Muscle of leg (tissue), 11 donors: Measurements from ENCODE around the gene DSTN. TPM values are rescaled to one million over a fixed set of nuclear protein-coding genes. Genes with fewer than 3 reads are reported as not detected.

Experiments
- DNase-seq: peaks from one replicate; pipeline ENCODE4 v3.0.0; 2013
- H3K27ac ChIP-seq: one replicate; pipeline ENCODE4 v1.5.1; 2013; ENCODE audit warnings: mild to moderate bottlenecking, low read length, control low read depth
- H3K27me3 ChIP-seq: one replicate; pipeline ENCODE4 v1.6.1; 2013; ENCODE audit warnings: low read length; ENCODE audit not compliant: control insufficient read depth, insufficient read depth
- H3K36me3 ChIP-seq: one replicate; pipeline ENCODE4 v1.6.1; 2013; ENCODE audit warnings: low read length; ENCODE audit not compliant: control insufficient read depth, insufficient read depth
- H3K4me1 ChIP-seq: one replicate; pipeline ENCODE4 v1.6.1; 2013; ENCODE audit warnings: low read length; ENCODE audit not compliant: control insufficient read depth, insufficient read depth
- H3K4me3 ChIP-seq: one replicate; pipeline ENCODE4 v1.5.1; 2013; ENCODE audit warnings: low read length, control low read depth
- H3K9me3 ChIP-seq: replicated peaks from 2 replicates; pipeline ENCODE4 v1.6.1; 2013; ENCODE audit warnings: low read depth, low read length; ENCODE audit not compliant: control insufficient read depth
- WGBS: methylation state at CpG from one replicate; pipeline ENCODE4 v1.1.5; 2013; ENCODE audit warnings: missing lambda C conversion rate; ENCODE audit not compliant: insufficient coverage; 5-methylcytosine and 5-hydroxymethylcytosine counted together
- polyA plus RNA-seq, 8 donors: library from polyadenylated mRNA; unstranded; fragments of 120-200 nt; gene quantifications; one replicate each; pipeline versions ENCODE4 v1.2.1 to v1.2.3, GENCODE V29; 2013; ENCODE audit warnings: inconsistent platforms in 1 of 8, low replicate concordance in 1 of 8; ENCODE audit not compliant: insufficient read length in 8 of 8, insufficient read depth in 1 of 8
- total RNA-seq: library from RNA; stranded (reverse); fragments of 120-200 nt; gene quantifications from one replicate; pipeline ENCODE4 v1.2.4, GENCODE V29; 2013

Gene DSTN
- total and polyA plus RNA-seq, 9 donors, result 145 to 256 (median 243) TPM

DNA sequence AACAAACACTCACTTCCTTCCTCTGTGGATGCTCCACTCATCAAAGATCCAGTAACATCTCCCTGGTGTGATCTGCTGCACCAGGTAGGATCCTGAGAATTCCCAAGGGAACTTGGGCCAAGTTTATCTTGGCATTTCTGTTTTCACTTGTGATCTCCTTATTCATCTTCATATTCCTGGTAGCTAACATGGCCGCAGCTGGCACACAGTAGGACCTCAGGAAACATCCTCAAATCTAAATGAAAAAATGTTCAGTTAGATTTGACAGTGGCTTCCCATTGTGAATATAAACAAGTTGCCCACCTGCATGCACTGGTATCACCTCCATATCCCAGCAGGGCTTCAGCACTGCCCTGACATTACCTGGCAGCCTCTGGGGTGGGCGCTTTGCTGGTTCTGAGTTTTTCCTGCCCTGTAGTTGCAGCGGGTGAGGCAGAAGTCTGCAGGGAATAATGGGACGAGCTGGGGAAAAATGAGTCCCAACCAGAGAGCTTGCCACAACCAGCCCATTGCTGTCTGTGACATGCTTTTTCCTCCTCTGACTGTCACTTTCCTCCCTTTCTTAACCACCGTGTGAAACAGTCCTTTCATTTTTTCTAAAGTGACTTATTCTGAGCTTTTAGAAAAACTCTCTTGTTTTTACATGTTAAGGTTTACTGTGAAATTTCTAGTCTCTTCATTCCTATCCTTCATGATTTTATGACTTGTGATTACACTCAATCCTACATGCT is 9.4 kb upstream of the DSTN start:
- no peak overlapping the region for H3K27ac ChIP-seq
- no peak for DNase-seq
- no peaks in the 10 kb centered on the region for H3K9me3 ChIP-seq
- no peak overlapping the region for H3K4me3 ChIP-seq
- no peaks in the 10 kb centered on the region for H3K36me3 ChIP-seq
- WGBS, result 100% methylated on average over 1 of the region's 5 CpGs
- peaks cover 16% of the 10 kb centered on the region for H3K4me1 ChIP-seq
- no peaks in the 10 kb centered on the region for H3K27me3 ChIP-seq

DNA sequence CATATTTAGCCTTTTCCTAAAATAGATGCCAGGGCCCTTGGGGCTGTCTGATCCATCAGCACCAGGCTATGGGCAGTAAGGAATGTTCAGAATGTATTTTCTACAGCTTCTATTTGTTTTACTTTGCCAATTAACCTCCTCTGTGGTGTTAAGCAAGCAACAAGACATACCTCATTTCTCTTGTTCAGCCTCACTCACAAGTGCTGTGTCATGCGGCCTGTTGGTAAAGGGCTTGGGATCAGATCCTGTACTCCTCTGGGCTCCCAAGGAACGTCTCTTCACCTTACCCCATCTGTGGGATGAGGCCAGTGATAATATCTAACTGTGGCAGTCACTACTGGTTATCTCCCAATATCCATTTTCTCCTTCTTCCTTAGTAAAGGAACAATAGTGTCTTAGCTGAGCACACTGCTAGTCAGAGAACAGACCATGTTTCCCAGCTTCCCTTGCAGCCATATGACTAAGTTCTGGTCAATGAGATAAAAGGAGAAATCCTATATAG is 7.0 kb upstream of the DSTN start:
- no peaks in the 10 kb centered on the region for H3K9me3 ChIP-seq
- H3K36me3 ChIP-seq, result no peaks in the 10 kb centered on the region
- no peaks in the 10 kb centered on the region for H3K27me3 ChIP-seq
- WGBS, result no CpG with 5 or more reads among the region's 2 CpGs
- DNase-seq, result no peak
- H3K4me3 ChIP-seq, result no peak overlapping the region
- no peak overlapping the region for H3K27ac ChIP-seq
- H3K4me1 ChIP-seq, result peaks cover 8% of the 10 kb centered on the region

DNA sequence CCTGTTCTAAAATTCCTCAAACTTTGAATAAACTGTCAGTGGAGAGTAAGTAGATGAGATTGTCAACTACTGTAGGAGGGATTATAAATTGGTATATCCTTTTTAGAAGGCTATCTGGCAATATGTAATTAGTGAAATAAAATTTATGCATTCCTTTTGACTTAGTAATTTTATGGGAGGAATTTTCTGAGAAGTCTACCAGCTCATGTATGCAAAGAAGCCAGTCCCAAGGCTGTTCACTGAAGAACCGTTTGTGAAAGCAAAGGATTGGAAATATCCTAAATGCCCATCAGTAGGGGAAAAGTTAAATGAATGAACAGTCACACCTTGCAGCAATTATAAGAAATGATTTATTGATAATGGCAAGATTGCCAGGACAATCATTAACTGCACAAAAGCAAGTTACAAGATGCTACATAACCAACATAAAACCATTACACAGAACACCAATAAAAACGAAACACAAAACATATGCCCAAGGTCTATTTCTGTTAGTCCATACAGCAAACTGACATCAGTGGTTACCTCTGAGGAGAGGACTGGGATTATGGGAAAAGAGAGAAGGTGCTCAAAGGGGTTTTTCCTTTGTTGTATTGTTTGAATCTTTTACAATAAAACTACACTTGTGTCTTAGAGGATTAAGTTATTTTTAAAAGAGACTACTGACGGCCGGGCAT is 4.6 kb upstream of the DSTN start:
- no peak for DNase-seq
- H3K27me3 ChIP-seq, result no peaks in the 10 kb centered on the region
- peaks cover 14% of the 10 kb centered on the region for H3K4me1 ChIP-seq
- H3K4me3 ChIP-seq, result no peak overlapping the region
- H3K9me3 ChIP-seq, result no peaks in the 10 kb centered on the region
- 20% methylated on average over 1 of the region's 4 CpGs for WGBS
- no peaks in the 10 kb centered on the region for H3K36me3 ChIP-seq
- no peak overlapping the region for H3K27ac ChIP-seq

DNA sequence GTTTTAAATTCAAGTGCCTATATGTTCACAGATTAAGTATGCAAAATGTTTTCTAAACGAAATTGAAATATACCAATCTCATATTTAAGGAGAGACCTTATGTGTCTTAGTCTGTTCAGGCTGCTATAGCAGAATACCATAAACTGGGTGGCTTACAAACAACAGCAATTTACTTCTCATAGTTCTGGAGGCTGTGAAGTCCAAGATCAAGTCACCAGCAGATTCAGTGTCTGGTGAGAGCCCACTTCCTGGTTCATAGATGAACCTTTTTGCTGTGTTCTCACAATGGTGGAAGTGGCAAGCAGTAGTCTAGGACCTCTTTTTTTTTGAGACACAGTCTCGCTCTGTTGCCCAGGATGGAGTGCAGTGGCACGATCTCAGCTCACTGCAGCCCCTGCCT is 3.5 kb upstream of the DSTN start:
- 100% methylated on average over 2 of the region's 3 CpGs for WGBS

DNA sequence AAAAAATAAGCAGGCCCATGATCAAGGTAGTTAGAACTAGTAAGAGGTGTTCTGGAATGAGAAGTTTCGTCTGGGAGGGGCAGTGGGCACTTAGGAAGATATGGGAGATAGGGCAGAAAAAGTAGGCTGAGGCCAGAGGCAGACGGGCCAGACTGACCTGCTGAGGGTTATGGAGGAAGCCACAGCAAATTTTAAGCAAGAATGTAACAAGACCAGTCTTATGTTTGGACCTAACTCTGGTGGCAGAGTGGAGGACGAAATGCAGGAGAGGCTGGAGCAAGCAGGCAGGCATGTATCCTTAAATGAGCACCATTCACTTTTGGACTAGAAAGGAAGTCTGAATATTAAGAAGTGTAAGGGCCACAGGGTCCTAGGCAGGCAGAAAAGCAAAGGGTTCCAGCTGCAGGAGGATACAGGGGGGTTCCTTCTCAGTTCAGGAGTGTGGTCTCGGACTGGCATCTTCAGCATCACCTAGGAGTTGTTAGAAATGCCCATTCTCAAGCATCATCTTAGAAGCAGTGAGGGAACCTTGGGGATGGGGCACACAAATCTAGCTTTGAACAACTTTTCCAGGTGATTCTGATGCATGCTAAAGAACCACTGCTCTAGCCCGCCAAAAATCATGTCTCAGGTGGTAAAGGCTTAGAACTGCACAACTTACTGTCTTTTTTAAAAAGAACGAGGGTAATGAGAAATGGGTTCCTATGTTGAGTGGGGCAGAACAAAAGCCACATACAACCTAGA is 1.7 kb upstream of the DSTN start:
- Histone ChIP-seq H3K27me3 (no peaks in the 10 kb centered on the region), H3K9me3 (no peaks in the 10 kb centered on the region), H3K4me1 (peaks cover 14% of the 10 kb centered on the region), H3K36me3 (no peaks in the 10 kb centered on the region), H3K27ac (peak overlapping the region; percentile 95), H3K4me3 (peak overlapping the region; percentile 88)
- DNase-seq, result peak; percentile 18
- WGBS, result 90% methylated on average over 3 of the region's 6 CpGs

More for the DNA sequence above, 3.5 kb upstream of the DSTN start:
- DNase-seq, result no peak
- Histone ChIP-seq H3K36me3 (no peaks in the 10 kb centered on the region), H3K27me3 (no peaks in the 10 kb centered on the region), H3K27ac (no peak overlapping the region), H3K9me3 (no peaks in the 10 kb centered on the region), H3K4me1 (peaks cover 14% of the 10 kb centered on the region), H3K4me3 (no peak overlapping the region)

DNA sequence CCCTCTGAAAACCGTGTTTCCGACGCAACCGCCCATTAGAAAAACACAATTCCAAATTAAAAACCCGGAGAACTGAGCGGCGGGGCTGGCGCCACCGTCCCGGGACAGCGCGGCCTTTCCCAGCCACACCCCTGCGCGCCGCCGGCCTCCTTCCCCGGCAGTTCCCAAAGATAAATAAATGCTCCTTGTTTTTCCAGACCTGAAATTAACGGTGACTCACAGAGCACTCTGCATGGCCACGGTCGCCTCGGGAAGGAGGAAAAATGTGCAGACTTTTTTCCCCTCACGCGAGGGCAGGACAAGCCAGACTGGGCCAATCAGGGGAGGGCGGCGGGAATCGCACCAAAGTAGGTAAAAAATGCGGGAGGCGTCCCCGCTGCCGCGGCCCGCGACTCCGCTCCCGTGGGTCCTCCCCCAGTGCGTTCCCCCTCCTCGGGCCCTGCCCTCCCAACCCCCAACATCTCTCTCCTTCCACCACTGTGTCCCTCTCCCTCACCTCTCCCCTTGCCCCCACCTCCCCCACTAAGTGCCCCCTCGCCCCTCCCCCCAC is 828 bp upstream of the DSTN start:
- no peaks in the 10 kb centered on the region for H3K36me3 ChIP-seq
- peaks cover 17% of the 10 kb centered on the region for H3K4me1 ChIP-seq
- H3K27ac ChIP-seq, result peak overlapping the region; percentile 95
- H3K27me3 ChIP-seq, result no peaks in the 10 kb centered on the region
- H3K9me3 ChIP-seq, result no peaks in the 10 kb centered on the region
- WGBS, result 0% methylated on average over 27 of the region's 38 CpGs
- H3K4me3 ChIP-seq, result peak overlapping the region; percentile 88
- peak; percentile 93 for DNase-seq

DNA sequence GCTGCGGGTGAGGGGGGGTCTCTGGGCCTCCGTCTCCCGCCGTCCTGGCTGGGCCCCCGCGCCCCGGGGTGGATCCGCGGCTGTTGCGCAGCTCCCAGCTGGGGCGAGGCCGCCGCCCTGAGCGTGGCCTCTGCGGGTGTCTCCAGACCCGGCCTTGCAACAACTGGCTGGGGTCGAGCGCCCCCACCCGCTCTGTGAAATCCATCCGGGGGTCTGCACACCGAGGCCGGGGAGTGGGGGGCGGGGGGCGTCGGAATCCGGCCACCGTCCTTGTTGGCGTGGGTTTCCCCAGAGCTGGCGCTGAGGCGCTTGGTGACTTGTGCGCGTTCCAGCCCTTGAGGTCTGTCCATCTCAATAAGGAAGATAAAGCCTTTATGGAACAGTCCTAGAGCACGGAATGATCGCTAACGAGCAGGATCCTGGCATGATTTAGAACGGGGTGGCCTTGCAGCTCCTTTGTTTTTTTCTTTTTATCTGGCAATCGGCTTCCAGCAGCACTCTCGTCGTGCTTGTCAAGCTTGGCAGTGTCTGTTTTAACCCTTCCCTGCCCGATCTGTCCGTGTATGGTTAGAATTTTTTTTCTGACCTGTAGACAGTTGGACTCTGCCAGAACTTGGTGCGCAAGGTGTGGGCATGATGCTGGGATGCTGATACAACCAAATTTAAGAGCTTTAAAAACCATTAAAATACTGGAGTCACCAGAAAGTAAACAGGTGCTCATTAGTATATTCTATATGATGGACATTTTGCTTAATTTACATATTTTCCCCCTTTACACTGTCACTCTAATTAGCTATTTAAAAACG is 675 bp downstream of the DSTN start:
- H3K4me3 ChIP-seq, result peak overlapping the region; percentile 88
- peak overlapping the region; percentile 95 for H3K27ac ChIP-seq
- no peaks in the 10 kb centered on the region for H3K27me3 ChIP-seq
- H3K36me3 ChIP-seq, result peaks cover 2% of the 10 kb centered on the region
- peaks cover 17% of the 10 kb centered on the region for H3K4me1 ChIP-seq
- WGBS, result 1% methylated on average over 33 of the region's 43 CpGs
- no peaks in the 10 kb centered on the region for H3K9me3 ChIP-seq
- DNase-seq, result peak; percentile 79

DNA sequence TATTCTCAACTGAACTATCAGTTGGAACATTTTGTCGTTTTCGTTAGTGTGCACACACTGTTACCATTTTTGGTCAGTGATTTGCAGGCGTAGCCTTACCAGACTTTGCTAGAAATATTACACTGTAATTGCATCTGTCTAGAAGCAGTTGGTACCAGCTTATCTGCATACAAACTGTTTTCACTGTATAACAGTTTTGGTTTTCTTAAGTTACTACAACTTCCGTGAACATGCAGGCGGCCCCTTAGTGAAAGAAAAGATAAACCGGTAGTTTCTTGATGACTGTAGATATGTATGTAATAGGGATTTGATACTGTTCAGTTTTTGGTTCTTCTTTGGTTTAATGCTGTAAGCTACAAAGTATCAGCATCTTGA is 1.3 kb downstream of the DSTN start:
- no peaks in the 10 kb centered on the region for H3K27me3 ChIP-seq
- peaks cover 17% of the 10 kb centered on the region for H3K4me1 ChIP-seq
- H3K4me3 ChIP-seq, result peak overlapping the region; percentile 88
- no peaks in the 10 kb centered on the region for H3K9me3 ChIP-seq
- peak; percentile 25 for DNase-seq
- peak overlapping the region; percentile 95 for H3K27ac ChIP-seq
- WGBS, result no CpG with 5 or more reads among the region's 6 CpGs
- peaks cover 2% of the 10 kb centered on the region for H3K36me3 ChIP-seq

DNA sequence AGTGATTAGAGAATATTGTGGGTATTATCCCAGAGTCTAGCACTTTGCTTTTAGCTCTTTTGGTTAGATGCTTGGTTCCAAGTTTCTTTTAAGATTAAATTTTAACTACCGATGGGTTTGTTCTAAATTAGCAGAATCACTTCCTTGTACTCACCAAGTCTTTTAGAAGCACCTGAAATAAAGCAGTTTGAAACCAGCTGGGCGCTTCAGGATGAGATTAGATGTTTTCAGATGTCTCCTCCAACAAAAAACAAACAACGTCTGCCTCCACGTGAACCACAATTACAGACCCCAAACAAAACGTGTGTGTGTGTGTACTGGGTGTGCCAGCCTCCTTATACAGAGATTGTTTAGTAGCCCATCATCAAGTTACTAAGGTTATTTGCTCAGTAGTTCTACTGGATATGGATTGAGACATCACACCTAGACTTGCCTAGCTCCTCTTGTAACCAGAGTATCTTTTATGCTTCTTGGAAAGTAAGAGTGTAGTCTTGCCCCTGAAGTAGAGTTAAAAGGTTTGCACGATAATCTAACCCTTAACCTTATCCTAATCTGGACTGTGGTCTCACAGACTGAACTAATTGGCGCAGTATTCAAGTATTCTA is 2.3 kb downstream of the DSTN start:
- no CpG with 5 or more reads among the region's 7 CpGs for WGBS
- Histone ChIP-seq H3K9me3 (no peaks in the 10 kb centered on the region), H3K4me1 (peaks cover 17% of the 10 kb centered on the region), H3K36me3 (peaks cover 2% of the 10 kb centered on the region), H3K27me3 (no peaks in the 10 kb centered on the region), H3K4me3 (no peak overlapping the region), H3K27ac (no peak overlapping the region)
- no peak for DNase-seq
